Left cardiac atrium (tissue), 4 donors: ENCODE measurements around the gene OSBPL5. TPM values are rescaled to one million over a fixed set of nuclear protein-coding genes. Genes with fewer than 3 reads are reported as not detected.
A peak's percentile ranks its signal among the peaks of the same experiment; 100 is the strongest.
"Not testable (repeated sequence)": the region's sequence is repeated elsewhere in the genome, so short reads cannot be mapped to it uniquely, and the experiment has no call there.

ENCODE experiments used
- ATAC-seq, 2 donors: fragments of 200-7000 bp; cut with Tn5 transposase; one replicate each; pipeline ENCODE4 v1.9.1; 2020; ENCODE audit warnings: mild to moderate bottlenecking in 2 of 2, moderate library complexity in 2 of 2
- DNase-seq: peaks from one replicate; pipeline ENCODE4 v3.0.0-alpha.2; 2020
- intact Hi-C, 2 donors: fragments of 100-400 bp; cut with DNase I; formaldehyde crosslinking; loops; one replicate each; pipeline versions ENCODE4 v1.14.1 to v1.15.1; 2022 to 2023
- total RNA-seq, 2 donors: library from RNA; stranded (reverse); fragmentation: NEBNext Ultra II Directional; extraction: Animal tissue kit (Norgen Biotek cat#: 25700); gene quantifications; one replicate each; pipeline ENCODE4 v1.2.1, GENCODE V29; 2021
- donor health status: DM: no; HTN: yes; CAD: no.
- donor health status: DM: no; HTN: yes; CAD: no; lungs with severe emphysema.
- donor health status: DM: yes; HTN: yes; CAD: no.
- donor health status: Dilated cardiomyopathy.

The OSBPL5 gene
- total RNA-seq, 2 donors from 2014 or later: 17.3 to 21.0 TPM

- intact Hi-C loops: loop anchor here in 1 of 2 donors (5.0 kb wide), 1 partner anchor 104 kb away; the partner anchor contains the start of gene MRGPRG
- ATAC-seq, DNase-seq: not testable (repeated sequence)
Observed at GRCh38 chr11:3113661-3114060, 51.4 kb downstream of the OSBPL5 start.

- ATAC-seq (no peak), DNase-seq (no peak)
- intact Hi-C loops: loop anchor here in 1 of 2 donors (5.0 kb wide), 1 partner anchor 105 kb away; the partner anchor contains the start of gene MRGPRG
Observed at GRCh38 chr11:3111919-3112690, 53.0 kb downstream of the OSBPL5 start.

GRCh38 chr11:3111466-3111865, 53.6 kb downstream of the OSBPL5 start:
- intact Hi-C loops: loop anchor here in 1 of 2 donors (5.0 kb wide), 1 partner anchor 106 kb away; the partner anchor contains the start of gene MRGPRG
- ATAC-seq (no peak), DNase-seq (no peak)

GRCh38 chr11:3109921-3110706, 55.0 kb downstream of the OSBPL5 start:
- no peak for DNase-seq
- intact Hi-C loops: loop anchor here in 1 of 2 donors (5.0 kb wide), 1 partner anchor 107 kb away; the partner anchor contains the start of gene MRGPRG
- peak; percentile 66 to 75 for ATAC-seq

GRCh38 chr11:3109434-3109833, 55.7 kb downstream of the OSBPL5 start:
- no peak for DNase-seq
- intact Hi-C loops: no loop called here
- ATAC-seq: no peak

GRCh38 chr11:3108183-3108721, 56.9 kb downstream of the OSBPL5 start:
- intact Hi-C loops: no loop called here
- DNase-seq (no peak), ATAC-seq (no peak)

- ATAC-seq (no peak), DNase-seq (no peak)
- intact Hi-C loops: no loop called here
Observed at GRCh38 chr11:3107608-3108182, 57.4 kb downstream of the OSBPL5 start.

- intact Hi-C loops: no loop called here
- DNase-seq: no peak
- no peak for ATAC-seq
Observed at GRCh38 chr11:3106736-3107524, 58.2 kb downstream of the OSBPL5 start.

- intact Hi-C loops: no loop called here
- no peak for DNase-seq
- ATAC-seq: no peak
Observed at GRCh38 chr11:3105791-3106735, 59.0 kb downstream of the OSBPL5 start.

GRCh38 chr11:3104961-3105790, 59.9 kb downstream of the OSBPL5 start:
- ATAC-seq (no peak), DNase-seq (no peak)
- intact Hi-C loops: no loop called here

- DNase-seq (no peak), ATAC-seq (no peak)
- intact Hi-C loops: no loop called here
Observed at GRCh38 chr11:3104051-3104714, 60.9 kb downstream of the OSBPL5 start.

- no peak for ATAC-seq
Observed at GRCh38 chr11:3103076-3103475, 62.0 kb downstream of the OSBPL5 start.

GRCh38 chr11:3102641-3102921, 62.5 kb downstream of the OSBPL5 start:
- ATAC-seq (no peak), DNase-seq (no peak)
- intact Hi-C loops: no loop called here

More at GRCh38 chr11:3103076-3103475, 62.0 kb downstream of the OSBPL5 start:
- no peak for DNase-seq
- intact Hi-C loops: no loop called here

GRCh38 chr11:3101921-3102640, 63.0 kb downstream of the OSBPL5 start:
- intact Hi-C loops: no loop called here
- ATAC-seq: no peak
- DNase-seq: no peak

GRCh38 chr11:3099178-3099577, 65.9 kb downstream of the OSBPL5 start:
- intact Hi-C loops: no loop called here
- ATAC-seq (no peak), DNase-seq (no peak)
